Activated CD4-positive, alpha-beta T cell treated with anti-CD3 and anti-CD28 coated beads, Interleukin-2, Interleukin-4, amounts not matched to agents 100 ng/mL and 50 ng/mL, durations not matched to agents 16 hours and 8 hours (primary cell): ENCODE data around the gene WNT3.
"Not testable (repeated sequence)": the region's sequence is repeated elsewhere in the genome, so short reads cannot be mapped to it uniquely, and the experiment has no call there.

Source experiments
- DNase-seq: peaks from one replicate; pipeline ENCODE4 v3.0.0-alpha.2; 2020; ENCODE audit warnings: low spot score

Gene WNT3

DNA sequence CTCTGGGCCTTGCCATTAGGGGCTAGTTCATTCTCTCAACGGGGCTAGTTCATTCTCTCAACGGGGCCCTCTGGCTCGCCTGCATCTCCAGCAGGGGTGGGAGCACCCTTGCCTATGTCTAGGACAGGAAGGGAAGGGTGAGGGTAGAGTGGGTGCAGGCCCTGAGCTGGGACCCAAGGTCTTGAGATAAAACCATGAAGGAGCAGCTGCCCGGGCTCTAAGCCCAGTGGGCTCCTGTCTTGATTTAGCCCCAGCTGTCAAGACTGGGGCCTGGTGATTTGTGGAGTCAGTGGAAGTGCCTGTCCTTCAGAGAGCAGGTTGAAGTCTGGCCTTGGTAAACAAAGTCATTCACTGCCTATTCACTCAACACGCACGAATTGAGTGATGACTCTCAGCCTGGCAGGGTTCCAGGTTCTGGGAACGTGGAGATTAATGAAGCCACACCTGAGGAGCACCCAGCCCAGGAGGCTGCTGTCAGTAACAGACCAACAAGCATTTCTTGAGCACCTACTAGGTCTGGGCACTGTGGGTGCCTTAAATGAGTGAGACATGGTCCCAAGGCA lies 35.4 kb downstream of the WNT3 start:
- no peak for DNase-seq

DNA sequence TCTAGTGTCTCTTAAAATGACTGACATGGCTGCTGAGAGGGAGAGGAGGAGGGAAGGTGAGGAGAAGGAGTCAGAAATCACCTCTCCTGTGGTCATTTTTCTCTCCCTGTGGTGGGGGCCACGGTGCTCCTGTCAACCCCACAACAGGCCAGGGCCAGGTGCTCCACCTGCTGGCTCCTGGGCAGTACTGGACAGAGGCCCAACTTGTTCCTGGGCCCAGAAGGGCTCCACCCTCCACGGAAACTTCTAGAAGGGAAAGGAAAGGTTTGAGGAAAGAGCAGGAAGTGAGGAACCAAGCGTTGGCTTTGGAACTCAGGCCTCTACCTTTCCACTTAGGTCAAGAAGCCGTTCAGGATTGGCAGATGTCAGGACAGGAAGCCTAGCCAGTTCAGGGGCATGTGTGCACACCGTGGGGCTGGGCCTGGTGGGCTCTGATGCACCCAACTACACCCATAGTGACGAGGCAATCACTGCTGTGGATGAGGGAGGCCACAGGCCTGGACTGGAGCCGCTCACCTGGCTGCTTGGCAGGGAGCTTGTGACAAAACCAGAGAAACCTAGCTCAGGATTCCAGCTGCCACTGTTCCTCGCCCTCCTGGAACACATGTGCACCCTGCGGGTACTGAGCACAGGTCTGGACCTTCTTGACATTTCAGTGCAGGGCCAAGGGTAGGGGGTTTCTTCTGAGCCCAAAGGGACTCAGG lies 36.1 kb downstream of the WNT3 start:
- peak; percentile 17 for DNase-seq

DNA sequence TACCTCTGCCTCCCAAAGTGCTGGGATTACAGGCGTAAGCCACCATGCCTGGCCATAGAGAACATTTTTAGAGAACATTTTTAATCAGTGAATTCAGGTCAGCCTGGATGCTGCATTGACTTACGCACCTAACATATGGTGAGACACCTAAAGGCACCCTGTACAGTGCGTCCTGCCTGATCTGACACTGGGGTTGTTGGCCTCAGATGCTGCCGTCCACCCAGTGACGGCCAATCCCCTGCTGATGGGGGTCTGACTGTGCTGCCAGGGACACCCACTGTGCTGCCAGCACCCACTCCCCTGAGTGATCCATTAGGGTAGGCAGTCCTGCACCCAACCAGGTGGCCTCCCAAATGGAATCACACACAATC lies 38.5 kb downstream of the WNT3 start:
- no peak for DNase-seq

DNA sequence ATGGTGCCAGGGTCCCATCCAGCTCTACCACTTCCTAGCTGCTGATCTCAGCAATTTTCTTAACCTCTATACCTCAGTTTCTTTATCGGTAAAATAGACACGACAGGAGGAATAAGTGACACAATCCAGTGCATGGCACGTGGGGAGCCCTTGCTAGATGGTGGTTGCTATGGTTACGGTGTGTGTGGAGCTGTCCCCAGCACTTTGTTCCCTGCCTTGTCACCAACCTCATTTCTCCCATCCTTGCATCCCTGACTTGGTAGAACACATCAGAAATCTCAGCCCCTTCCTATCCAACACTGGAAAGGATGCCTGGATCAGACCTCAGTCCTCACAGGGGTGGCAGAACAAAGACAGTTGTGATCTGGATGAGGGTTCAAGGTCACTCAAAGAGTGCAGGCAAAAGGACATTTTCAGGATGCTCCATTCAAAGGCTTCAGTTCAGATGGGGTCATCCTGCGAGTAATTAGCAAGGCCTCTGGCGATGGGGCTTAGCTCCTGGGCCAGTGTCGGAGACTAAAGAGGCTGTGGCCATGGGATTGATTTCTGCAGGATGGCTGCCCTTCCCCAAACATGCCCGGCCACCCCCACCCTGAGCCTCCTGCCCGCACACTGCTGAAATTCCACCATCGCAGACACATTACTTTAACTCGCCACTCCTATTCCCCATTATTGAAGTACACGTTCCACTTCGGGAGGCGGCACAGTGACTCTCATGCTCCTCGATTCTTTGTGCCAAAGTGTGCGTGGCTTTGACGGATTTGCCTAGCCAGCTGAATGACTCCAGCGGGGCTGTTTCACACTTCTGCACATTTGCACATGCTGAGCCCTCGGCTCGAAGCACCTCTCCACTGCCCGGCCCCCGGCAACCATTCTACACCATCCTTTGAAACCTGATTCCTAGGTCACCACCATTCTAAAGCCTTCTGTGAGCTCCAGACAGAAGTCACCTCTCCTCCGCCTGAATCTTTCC lies 40.3 kb downstream of the WNT3 start:
- DNase-seq = no peak

DNA sequence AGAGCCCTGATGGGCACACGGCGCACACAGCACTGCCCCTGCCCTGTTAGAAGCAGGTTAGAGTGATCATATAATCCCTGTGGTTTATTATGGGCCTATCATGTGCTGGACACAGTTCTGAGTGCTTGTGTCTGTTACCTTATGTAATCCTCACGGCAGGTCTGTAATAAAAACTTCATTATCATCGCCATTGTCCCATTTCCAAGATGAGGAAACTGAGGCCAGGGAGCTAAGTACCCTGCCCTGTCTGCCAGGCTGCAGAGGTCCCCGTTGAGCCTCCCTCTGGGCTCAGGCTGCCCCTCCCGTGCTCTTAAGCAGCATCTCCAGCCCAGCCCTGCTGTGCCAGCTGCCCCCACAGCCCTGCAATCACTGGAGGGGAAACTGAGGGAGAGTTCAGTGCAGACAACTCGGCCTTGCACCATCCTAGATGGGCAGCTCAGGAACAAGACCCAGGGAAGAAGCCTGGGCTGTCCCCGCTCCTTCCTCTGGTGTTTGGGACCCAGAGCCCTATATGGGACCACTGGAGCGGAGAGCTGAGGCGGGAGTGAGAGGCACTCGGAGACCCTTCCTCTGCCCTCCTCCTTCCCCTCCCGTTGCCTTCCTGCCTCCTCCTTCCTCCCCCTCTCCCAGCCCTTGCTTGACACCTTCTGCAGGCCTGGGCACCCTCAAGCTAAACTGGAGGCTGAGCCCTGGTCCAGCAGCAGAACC lies 42.0 kb downstream of the WNT3 start:
- DNase-seq = no peak

DNA sequence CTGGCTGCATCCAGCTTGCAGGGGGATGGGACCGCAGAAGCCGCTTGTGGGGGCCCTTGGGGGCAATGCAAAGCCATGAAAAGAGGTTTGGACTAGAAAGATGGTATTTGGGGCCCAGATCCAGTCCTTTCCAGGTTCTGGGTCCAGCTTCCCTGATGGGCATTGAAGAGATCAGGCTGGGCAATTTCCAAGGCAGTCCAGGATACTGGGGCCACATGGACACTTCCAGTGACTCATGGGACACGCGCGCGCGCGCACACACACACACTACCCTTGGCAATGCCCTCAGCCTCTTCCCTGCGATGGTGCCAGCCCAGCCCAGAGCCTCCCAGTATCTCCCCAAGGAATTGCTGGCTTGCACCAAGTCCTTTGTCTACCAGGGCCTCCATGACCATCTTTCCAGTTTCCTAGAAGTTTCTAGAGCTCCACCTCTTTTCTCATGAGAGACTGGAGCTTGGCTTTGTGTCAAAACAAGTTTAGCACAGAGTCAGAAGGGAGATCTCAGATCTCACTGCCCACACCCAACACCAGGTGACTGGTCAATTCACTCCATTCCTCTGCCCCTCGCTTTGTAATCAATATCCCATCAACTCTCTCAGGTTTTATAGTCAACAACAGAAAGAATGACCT lies 44.3 kb downstream of the WNT3 start:
- no peak for DNase-seq

DNA sequence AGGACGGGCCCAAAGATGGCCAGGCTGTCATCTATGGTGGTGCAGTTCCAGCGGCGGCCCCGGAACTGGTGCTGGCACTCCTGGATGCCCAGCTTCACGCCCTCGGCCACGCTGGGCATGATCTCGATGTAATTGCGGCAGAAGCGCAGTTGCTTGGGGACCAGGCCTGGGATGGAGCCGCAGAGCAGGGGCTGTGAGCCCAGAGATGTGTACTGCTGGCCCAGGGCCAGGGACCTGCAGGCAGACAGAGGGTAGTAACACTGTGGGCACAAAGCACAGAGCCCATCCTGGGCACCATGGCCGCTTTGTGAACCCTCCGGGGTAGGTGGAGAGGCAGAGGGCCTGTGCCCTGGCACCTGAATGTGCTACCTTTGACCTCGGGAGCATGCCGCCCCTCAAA lies 44.8 kb downstream of the WNT3 start:
- DNase-seq = no peak

DNA sequence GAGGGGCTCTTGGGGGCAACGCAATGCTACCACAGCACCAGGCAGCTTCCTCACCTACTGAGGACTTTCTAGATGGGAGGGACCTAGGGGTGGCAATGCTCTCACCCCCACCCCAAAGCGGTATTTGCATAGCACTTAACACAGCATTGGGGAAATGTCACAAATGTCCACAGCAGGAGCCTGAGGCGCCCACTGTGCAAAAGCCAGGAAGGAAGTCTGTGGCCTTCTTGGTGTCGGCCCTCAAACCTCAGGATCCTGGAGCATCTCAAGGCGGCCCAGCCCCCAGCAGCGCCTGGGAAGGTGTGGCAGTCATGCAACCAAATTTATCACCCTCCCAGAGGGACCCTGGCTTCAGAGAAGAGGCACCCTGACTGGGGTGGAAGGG lies 45.3 kb downstream of the WNT3 start:
- DNase-seq = no peak

DNA sequence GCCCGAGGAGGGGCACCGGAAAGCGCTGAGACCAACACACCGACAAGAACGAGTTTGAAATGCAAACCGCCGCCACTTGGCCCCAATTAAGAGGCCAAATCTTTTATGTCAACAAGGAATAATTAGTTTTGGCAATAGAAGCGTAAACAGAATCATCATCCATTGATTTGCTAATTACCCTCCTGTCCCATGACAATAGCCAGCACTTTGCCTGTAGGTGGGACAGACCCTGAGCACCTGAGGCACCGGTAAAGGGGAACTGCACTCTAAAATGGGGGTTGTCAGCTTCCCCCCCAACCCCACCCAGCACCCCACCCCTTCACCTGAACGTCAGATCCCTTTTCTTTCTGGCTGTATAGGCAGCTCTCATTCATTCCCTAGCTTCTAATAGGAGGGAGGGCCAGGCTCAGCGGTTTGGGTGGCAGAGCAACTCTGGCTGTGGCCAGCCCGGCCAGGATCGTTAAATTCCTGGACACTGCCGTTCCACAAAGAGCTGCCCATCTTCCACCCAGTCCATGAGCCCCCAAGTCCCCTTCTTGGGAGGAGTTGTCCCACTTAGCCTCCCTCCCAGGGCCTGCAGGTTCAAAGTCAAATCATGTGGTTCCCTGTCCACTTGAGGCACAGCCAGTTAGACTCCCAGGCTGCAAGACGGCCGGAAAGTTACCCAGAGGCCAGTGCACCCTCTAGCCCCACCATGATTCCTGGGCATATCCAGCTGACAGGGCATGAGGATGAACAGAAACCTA lies 45.8 kb downstream of the WNT3 start:
- DNase-seq = no peak

DNA sequence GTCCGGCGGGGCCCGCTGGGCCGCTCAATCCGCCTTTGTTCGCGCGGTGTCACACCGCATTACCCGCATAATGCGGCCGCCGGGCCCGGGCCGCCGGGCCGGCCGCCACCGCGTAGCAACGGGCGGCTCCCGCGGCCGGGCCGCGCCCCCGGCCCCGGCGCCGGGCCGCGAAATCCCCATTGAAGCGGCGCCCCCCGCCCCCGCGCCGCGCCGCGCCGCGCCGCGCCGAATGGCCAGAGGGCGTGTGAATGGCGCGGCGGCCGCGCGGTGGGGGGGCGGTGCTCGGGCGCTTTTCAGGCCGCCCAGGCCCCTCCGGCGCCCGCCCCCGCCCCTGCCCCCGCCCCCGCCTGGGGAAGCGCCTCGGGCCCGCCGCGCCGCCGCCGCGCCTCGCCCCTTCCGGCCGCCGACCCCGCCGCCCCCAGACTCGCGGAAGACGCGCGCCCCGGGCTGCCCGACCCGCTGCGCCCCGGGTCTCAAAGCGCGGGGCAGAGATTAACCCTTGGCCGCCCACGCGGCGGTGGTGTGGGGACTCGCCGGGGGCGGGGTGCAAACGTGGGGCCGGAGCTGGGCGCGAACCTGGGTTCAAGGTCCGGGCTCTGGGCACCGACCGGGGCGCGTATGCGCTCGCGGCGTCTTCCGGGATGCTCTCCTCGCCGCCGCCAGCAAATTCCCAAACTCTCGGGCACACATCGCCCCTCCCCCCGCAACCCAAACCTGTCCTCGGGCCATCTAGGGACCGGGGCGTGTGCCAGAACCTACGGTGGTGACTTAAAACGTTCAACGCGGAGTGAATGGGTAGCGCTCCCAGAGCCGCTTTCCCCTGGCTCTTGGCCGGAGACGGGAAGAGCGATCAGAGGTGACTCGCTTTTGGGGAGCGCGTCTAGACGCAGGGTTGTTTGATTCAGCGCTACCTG lies 46.7 kb downstream of the WNT3 start:
- DNase-seq = no peak

DNA sequence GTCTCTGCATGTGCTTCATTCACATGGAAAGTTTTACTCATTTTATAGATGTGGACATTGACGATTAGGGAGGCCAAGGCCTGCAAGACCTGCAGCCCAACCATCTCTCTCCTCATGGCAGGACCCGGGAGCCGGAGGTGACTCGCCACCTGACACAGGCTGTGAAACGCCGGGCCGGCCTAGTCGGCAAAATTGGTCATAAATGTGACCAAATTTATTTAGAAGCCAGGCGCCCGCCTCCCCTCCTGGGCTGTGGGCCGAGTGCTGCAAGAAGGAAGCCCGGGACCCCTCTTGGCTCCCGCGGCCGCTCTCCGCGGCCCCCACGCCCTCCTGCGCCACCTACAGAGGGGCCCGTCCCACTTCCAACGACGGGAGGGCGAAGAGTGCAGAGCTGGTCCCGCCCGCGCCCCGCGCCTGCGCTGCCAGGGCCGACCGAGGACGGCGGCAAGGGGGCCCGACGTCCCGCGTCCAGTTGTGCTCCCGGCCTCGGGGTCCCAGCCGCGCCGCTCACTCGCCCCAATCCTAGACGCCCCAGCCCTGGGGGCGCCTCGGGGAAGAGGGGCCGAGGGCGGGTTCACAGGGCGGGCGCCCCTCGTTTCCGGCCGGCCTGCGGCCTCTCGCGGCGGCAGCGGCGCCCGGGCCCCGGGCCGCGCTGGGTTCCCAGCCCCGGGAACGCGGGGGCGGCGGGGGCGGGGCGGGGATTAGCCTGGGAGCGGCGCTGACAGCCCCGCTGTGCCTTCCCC lies 47.5 kb downstream of the WNT3 start:
- no peak for DNase-seq

DNA sequence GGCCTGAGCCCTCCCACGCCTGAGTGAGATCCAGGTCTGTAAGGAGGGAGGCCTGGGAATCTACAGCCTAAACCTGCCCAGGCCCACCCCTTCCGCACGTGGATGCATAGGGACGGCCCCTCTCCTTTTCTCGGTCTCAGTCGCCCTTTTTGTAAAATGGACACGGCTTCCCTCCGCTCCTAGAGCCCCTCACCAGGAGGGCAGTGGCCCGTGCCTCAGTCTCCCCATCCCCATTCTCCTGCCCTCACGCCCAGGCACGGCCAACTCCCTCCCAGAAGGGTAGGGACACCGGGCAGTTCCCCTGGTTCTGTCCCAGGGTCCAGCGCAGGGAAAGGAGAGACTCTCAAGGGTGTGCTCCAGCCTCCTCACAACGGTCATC lies 48.1 kb downstream of the WNT3 start:
- DNase-seq = no peak

DNA sequence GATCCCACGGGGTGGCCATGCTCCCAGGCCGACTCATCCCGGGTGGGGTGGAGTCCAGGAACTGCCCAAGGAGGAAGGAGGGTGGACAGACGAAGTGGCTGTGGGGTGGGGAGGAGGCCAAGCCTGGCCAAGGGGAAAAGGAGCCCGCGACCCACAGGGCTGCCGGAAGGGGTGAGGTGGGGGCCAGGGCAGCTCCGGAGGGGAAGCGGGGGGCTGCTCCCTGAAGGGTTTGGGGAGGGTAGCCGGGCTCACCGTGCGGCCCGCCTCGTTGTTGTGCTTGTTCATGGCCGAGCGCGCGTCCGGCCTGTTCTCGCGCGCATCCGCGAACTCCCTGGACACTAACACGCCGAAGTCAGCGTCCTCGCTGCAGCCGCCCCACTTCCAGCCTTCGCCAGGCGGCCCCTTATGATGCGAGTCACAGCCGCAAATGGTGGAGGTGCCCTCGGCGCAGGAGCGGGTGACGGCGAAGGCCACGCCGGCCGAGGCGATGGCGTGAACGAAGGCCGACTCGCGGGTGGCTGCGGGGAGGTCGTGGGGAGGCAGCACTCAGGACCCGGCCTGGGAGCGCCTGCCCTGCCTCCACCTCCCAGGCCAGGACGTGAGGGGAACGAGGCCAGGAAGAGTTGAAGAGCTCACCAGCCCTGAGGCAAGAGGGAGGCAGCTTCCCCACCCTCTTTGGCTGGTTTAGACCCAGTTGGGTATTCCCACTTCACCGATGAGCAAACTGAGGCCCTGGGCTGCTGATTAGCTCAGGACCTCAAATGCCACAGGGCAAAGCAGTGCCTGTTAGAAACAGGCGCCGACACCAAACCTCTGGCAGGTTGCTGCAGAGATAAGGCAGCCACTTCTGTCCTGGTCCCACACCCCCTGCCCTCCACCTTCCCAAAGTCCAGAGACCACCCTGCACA lies 48.7 kb downstream of the WNT3 start:
- DNase-seq = no peak

DNA sequence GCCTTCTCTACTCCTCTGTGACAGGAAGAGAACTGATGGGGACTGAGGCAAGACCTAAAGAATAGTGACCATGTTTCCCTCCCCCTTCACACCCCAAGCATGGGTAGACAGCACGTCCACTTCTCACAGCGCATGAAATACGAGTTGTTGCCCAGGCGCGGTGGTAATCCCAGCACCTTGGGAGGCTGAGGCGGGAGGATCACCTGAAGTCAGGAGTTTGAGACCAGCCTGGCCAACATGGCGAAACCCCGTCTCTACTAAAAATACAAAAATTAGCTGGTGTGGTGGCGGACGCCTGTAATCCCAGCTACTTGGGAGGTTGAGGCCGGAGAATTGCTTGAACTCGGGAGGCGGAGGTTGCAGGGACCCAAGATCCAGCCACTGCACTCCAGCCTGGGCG lies 49.6 kb downstream of the WNT3 start:
- DNase-seq = not testable (repeated sequence)

DNA sequence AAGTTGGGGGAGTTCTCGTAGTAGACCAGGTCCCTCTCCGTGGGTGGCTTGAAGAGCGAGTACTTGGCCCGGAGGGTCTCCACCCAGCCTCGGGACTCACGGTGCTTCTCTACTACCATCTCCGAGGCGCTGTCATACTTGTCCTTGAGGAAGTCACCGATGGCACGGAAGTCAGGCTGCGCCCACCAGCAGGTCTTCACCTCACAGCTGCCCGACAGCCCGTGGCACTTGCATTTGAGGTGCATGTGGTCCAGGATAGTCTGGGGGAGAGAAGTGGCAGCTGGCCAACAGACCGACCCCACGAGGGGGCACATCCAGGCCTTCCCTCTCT lies 50.0 kb downstream of the WNT3 start:
- no peak for DNase-seq

DNA sequence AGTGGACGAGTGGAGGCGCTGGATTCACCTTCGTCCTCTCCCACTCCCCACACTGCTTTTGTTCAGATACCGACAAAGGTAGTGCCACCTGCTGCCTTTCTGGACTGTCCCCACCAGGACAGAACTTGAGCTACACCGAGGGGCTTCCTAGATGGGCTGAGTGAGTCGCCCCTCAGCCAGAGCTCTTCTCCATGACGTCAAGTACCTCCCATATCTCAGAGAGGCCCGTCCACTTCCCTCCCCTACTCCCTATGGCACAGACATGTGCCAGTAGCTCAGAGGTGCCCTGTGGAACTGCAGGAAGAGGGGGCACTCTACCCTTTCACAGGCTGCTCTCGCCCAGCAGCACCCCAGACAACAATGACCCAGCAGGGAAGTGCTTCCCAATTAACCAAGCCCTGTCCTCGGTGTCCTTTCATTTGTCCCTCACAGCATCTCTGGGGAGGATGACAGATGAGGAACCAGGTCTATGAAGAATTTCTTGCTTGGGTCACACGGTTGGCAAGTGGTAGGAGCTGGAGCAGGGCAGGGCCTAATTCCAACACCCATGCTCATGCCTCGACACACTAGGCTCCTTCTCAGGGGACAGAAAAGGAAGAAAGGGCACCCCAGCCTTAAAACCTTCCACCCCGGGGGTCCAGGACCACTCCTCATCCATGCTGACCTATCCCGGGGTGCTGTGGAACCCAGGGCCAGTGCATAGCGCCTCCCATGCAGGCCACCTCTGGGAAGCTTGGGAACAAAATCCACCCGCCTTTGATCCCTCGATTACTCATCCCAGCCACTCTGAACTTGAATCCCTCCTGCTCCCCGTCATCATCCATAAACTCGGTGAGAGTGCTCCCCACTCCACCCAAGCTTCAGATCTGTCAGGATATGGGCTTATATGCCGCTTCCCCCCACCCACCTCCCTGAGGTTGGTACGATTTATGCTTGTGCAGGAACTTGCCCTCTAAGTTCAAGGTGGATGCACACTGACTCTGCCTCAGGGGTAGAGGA lies 51.7 kb downstream of the WNT3 start:
- DNase-seq = no peak

DNA sequence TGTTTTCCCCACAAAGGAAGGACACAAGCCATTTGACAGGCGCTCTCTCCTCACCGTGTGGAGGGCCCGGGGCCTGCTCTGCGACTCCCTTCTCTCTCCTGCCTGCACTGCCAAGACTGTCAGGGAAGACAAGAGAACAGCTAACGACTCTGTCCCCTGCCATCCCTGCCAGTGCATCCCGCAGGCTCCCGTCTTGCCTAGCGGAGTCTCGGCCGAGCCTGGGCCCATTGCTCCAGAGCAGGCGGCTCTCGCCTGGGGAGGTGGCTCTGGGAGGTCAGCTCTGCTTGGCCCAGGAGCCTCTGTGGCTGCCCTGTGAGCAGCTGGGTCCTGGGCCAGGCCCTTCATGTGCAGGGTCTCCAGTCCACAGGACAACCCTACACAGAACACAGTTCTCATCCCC lies 53.0 kb downstream of the WNT3 start:
- no peak for DNase-seq
